Fibroblast of the aortic adventitia (primary cell): ENCODE results near the gene FKRP. TPM values are rescaled to one million over a fixed set of nuclear protein-coding genes. Genes with fewer than 3 reads are reported as not detected.

ENCODE experiments used
- DNase-seq: peaks from one replicate; pipeline ENCODE4 v3.0.0-alpha.2; 2010; ENCODE audit warnings: low read depth
- H3K4me3 ChIP-seq: 2 replicates; pipeline ENCODE4 v1.5.1; 2011; ENCODE audit warnings: low read depth, mild to moderate bottlenecking, control low read depth, low read length, moderate library complexity
- CTCF ChIP-seq: IDR thresholded peaks from 2 replicates; pipeline ENCODE4 v1.5.1; 2011; ENCODE audit warnings: mild to moderate bottlenecking, low read length, control low read depth, inconsistent platforms; ENCODE audit not compliant: insufficient read depth
- total RNA-seq: library from RNA; depleted of rRNA; stranded (reverse); fragments of >200 nt; gene quantifications from 2 replicates; pipeline ENCODE4 v1.2.3, GENCODE V29; 2012; ENCODE audit warnings: low replicate concordance

FKRP gene
- total RNA-seq, 1 donor = 11.8 TPM

- no peak for DNase-seq
Measured at GRCh38 chr19:46728208-46728607, 17.6 kb upstream of the FKRP start.

GRCh38 chr19:46728693-46729339, 17.0 kb upstream of the FKRP start:
- peak; percentile 53 for DNase-seq
- H3K4me3 ChIP-seq = no peak overlapping the region
- peak; percentile 93 for TF ChIP-seq CTCF

More at GRCh38 chr19:46728208-46728607, 17.6 kb upstream of the FKRP start:
- no peak overlapping the region for H3K4me3 ChIP-seq
- no peak for TF ChIP-seq CTCF

GRCh38 chr19:46729696-46730095, 16.2 kb upstream of the FKRP start:
- no peak for TF ChIP-seq CTCF
- no peak overlapping the region for H3K4me3 ChIP-seq
- no peak for DNase-seq

- H3K4me3 ChIP-seq = no peak overlapping the region
- TF ChIP-seq CTCF = no peak
- DNase-seq = no peak
Measured at GRCh38 chr19:46730187-46730586, 15.7 kb upstream of the FKRP start.

GRCh38 chr19:46730595-46730994, 15.3 kb upstream of the FKRP start:
- DNase-seq = no peak
- H3K4me3 ChIP-seq = no peak overlapping the region
- no peak for TF ChIP-seq CTCF

- no peak overlapping the region for H3K4me3 ChIP-seq
- DNase-seq = peak; percentile 77
- no peak for TF ChIP-seq CTCF
Measured at GRCh38 chr19:46731007-46731501, 14.8 kb upstream of the FKRP start.

GRCh38 chr19:46731584-46731983, 14.3 kb upstream of the FKRP start:
- no peak overlapping the region for H3K4me3 ChIP-seq
- no peak for TF ChIP-seq CTCF
- no peak for DNase-seq
